Central memory CD4-positive, alpha-beta T cell (primary cell): ENCODE data around the gene DCP2.
A peak's percentile ranks its signal among the peaks of the same experiment; 100 is the strongest.

Experiments used
- DNase-seq: peaks from one replicate; pipeline ENCODE4 v3.0.0; 2022

The DCP2 gene

GRCh38 chr5:113022661-113023060 lies 46.1 kb downstream of the DCP2 start:
- peak; percentile 79 for DNase-seq

GRCh38 chr5:113024076-113024697 lies 47.6 kb downstream of the DCP2 start:
- DNase-seq, result no peak

GRCh38 chr5:113025596-113025995 lies 49.0 kb downstream of the DCP2 start:
- no peak for DNase-seq

GRCh38 chr5:113026211-113026610 lies 49.6 kb downstream of the DCP2 start:
- DNase-seq, result no peak

GRCh38 chr5:113027015-113027414 lies 50.4 kb downstream of the DCP2 start:
- no peak for DNase-seq

- no peak for DNase-seq
Observed at GRCh38 chr5:113027431-113027830, 50.8 kb downstream of the DCP2 start.

GRCh38 chr5:113029614-113030013 lies 53.0 kb downstream of the DCP2 start:
- no peak for DNase-seq

DNA sequence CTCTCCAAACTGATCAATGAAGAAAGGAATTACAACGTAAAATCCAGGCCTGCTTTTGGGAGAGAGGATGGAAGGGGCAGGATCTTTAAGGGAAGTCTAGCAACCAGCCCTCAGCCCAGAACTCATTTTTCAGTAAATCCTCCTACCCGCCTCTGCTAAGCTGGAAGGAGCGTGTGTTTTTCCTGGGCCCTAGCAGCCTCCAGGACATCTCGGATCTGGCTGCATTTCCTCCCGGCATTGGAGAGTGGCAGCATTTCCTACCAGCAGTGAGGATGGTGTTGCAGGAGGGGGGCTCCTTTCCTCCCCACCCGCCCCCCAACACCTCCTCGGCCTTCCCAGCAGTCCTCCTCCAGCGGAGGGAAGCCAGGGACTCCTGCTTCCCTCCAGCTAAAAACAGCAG lies 54.5 kb downstream of the DCP2 start:
- DNase-seq, result no peak

GRCh38 chr5:113031557-113031956 lies 55.0 kb downstream of the DCP2 start:
- no peak for DNase-seq

GRCh38 chr5:113034182-113034773 lies 57.7 kb downstream of the DCP2 start:
- DNase-seq, result no peak

DNA sequence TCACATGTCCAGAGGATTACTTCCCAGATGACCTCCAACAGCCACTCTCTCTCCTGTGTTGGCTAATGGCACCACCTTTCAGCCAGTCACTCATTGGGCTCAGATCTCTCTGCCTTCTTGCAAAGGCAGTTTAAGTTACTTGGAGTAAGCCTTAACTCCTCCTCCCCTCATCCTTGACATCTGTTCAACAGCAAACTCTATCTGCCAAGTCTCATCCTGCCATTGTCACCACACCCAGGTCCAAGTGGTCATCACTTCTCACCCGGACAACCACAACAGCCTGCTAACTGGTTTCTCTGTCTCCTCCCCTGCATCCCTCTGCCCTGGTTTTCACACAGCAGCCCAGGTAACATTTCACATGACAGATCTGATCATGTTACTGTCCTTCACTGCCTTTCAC lies 58.5 kb downstream of the DCP2 start:
- no peak for DNase-seq

DNA sequence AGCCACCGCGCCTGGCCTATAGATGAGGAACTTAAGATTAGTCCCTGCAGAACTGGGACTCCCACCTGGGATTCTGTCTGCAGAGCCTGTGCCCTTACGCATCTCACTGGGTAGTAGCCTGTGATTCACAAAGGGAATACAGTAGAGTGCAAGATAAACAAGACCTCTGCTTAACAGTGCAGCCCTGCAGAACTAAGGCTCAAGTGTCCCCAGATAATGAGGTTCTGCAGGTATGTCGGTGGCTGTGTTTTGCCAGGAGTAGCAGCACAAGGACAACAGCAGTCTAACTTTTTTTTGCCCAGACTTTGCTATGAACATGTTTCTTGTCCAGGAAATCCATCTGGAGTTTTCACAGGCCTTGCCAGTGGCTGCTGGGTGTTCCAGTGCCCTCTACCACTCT lies 59.7 kb downstream of the DCP2 start:
- no peak for DNase-seq

GRCh38 chr5:113036826-113037225 lies 60.2 kb downstream of the DCP2 start:
- no peak for DNase-seq

GRCh38 chr5:113038136-113038535 lies 61.5 kb downstream of the DCP2 start:
- DNase-seq, result no peak

- no peak for DNase-seq
Observed at GRCh38 chr5:113038714-113039113, 62.1 kb downstream of the DCP2 start.

- DNase-seq, result no peak
Observed at GRCh38 chr5:113039229-113039933, 62.8 kb downstream of the DCP2 start.

GRCh38 chr5:113039934-113040285 lies 63.3 kb downstream of the DCP2 start:
- no peak for DNase-seq

DNA sequence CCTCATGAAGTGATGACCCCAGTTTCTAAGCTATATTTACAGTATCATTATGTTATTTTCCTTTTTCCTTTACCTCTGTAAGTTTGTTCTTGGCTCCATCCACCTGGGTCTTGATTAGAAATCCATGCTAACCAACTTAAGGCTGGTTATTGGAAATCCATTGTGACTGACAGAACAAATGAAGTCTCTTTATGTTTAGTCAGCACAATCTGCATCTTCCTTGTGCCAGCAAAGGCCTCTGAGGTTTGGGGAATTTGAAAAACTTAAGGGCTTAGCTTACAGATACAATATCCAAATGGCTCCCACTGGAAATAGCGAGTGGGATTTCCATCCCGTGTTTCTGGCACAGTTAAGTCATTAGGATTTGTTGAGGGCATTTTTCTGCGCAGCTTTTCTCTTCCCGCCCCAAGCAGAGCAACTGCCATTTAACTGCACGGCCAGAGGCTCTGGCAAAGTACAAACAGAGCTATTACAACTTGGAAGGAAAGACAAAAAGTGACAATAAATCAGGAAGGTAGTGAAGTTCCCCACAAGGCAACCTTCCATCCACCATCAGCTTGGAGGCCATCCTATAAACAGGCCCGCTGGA lies 64.2 kb downstream of the DCP2 start:
- DNase-seq, result no peak

DNA sequence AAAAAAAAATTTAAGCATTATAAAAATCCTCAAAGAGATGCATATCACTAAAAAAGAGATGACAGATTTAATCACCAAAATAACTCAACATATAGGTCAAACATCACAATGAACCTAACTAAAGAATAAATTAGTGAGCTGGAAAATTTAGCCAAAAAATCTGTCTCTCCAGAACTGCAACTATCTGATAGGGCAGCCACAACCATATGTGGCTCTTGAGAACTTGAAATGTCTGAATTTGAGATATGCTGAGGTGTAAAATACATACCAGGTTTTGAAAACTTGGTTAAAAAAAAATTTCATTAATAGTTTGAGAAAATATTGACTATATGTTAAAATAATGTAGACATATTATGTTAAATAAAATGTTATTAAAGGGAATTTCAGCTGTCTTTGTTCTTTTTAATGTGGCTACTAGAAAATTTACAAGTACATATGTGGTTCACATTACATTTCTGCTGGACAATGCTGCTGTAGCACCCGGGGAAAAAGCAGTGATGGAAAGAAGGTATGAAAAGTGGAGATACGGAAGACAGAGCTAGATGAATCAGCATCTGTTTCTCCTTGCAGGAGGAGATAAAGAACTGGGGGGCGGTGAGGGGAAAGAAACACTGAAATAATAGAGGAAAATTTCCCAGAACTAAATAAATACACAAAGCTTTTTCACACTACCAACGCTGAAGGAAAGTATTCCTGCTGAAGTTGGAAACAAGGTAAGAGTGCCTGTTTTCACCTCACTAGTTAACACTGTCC lies 66.1 kb downstream of the DCP2 start:
- no peak for DNase-seq

- DNase-seq, result no peak
Observed at GRCh38 chr5:113043491-113043931, 66.9 kb downstream of the DCP2 start.

GRCh38 chr5:113044776-113045465 lies 68.3 kb downstream of the DCP2 start:
- no peak for DNase-seq

DNA sequence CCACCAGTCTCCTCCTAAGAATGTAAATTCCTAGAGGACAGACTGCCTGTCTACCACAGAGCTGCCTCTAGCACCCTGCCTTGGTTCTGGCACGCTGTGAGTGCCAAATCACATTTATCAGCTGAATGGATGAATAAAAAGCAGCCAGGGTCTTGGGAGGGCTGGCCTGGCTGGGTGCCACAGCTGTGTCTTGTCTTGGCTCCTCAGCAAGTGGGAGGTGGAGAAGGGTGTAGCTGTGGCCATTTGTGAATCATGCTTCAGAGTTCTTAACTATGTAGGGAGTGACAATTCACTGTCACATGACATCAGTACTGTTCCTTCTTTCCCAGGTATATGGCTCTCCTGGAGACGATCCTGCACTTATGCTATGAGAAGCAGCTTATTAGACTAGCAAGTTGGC lies 70.6 kb downstream of the DCP2 start:
- DNase-seq, result no peak
